Measurements from ENCODE around the gene CAPRIN1.

The CAPRIN1 gene

DNA sequence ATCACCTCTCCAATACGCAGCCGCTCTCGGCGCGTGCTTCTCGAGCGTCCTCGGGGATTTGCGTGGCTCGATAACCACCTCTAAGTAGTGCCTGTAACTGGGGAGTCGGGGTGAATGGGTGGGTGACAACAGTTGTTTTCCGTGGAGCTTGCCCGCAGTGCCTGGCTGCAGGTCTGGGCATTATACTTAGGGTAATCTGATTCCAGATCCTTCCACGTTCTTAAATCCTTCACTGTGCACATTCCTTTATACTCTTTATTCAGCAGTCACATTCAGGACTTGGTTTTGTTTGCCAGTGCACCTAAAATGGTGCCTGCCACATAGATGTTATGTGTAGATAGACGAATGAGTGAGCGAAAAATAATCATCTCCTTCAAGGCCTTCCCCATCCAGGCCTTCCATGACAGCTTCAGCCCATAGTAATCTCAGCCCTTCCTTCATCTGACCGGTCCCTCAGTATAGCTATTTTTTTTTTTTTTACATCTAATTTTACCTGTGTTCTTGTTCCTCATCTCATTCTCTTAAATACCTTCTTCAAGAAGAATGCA lies 54.5 kb downstream of the CAPRIN1 start:
- peaks cover 20% of the 10 kb centered on the region for H3K36me3 ChIP-seq
- H3K4me3 ChIP-seq (ENCODE audit: low read depth, low read length) = peak overlapping the region; percentile 88
- H3K27ac ChIP-seq = peak overlapping the region; percentile 81
- no peak for DNase-seq
- no peaks in the 10 kb centered on the region for H3K9me3 ChIP-seq (ENCODE audit: severe bottlenecking)
- TF ChIP-seq, protein P1, sequence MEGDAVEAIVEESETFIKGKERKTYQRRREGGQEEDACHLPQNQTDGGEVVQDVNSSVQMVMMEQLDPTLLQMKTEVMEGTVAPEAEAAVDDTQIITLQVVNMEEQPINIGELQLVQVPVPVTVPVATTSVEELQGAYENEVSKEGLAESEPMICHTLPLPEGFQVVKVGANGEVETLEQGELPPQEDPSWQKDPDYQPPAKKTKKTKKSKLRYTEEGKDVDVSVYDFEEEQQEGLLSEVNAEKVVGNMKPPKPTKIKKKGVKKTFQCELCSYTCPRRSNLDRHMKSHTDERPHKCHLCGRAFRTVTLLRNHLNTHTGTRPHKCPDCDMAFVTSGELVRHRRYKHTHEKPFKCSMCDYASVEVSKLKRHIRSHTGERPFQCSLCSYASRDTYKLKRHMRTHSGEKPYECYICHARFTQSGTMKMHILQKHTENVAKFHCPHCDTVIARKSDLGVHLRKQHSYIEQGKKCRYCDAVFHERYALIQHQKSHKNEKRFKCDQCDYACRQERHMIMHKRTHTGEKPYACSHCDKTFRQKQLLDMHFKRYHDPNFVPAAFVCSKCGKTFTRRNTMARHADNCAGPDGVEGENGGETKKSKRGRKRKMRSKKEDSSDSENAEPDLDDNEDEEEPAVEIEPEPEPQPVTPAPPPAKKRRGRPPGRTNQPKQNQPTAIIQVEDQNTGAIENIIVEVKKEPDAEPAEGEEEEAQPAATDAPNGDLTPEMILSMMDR (IDR thresholded peaks at IDR 0.05; ENCODE audit: low read depth, low read length) = no peak
- no peaks in the 10 kb centered on the region for H3K27me3 ChIP-seq (ENCODE audit: insufficient read depth, low read depth, severe bottlenecking)

DNA sequence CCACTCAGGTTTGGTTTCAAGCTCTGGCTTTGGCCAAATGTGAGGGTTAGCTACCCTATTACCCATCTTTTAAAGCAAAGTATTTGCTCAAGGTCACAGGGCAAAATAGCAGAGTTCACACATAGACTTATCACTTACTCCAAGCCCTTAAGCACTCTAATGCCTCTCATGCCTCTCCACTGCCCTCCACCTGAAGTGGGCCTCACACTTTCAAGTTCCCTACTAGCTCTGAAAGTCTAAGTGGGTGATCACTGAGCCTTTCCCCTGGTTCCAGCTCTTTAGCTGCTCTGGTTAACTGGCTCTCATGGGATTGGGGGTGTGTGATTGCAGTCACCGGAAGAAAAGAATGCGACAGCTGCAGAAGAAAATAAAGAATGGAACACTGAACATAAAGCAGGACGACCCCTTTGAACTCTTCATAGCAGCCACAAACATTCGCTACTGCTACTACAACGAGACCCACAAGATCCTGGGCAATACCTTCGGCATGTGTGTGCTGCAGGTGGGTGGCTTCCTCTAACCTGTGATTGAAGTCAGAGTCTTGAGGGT lies 60.3 kb downstream of the CAPRIN1 start:
- DNase-seq = no peak
- TF ChIP-seq, protein P1 (IDR thresholded peaks at IDR 0.05; ENCODE audit: low read depth, low read length) = no peak
- Histone ChIP-seq H3K4me3 (ENCODE audit: low read depth, low read length) (no peak overlapping the region), H3K27me3 (ENCODE audit: insufficient read depth, low read depth, severe bottlenecking) (no peaks in the 10 kb centered on the region), H3K27ac (no peak overlapping the region), H3K36me3 (peaks cover 71% of the 10 kb centered on the region), H3K9me3 (ENCODE audit: severe bottlenecking) (no peaks in the 10 kb centered on the region)

DNA sequence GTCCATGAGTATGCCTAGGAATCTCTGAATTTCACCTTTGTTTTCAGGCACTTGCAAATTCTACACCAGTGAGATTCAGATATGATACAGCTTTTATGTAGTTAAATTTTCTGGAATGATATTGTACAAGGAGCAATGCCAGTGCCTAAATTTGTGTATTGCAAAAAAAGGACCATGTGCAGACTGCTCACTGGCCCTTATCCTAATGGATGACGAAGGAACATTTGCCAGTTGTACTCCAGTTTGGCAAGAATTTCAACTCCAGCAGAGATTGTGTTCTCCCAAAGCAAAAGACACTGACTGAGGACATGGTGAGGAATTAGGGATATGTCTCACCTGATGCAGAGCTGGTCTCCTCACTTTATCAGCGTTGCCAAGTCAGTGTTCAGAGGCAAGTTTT lies 62.5 kb downstream of the CAPRIN1 start:
- Histone ChIP-seq H3K9me3 (ENCODE audit: severe bottlenecking) (no peaks in the 10 kb centered on the region), H3K36me3 (peaks cover 83% of the 10 kb centered on the region), H3K4me3 (ENCODE audit: low read depth, low read length) (no peak overlapping the region), H3K27me3 (ENCODE audit: insufficient read depth, low read depth, severe bottlenecking) (no peaks in the 10 kb centered on the region), H3K27ac (no peak overlapping the region)
- no peak for DNase-seq
- TF ChIP-seq, protein P1 (IDR thresholded peaks at IDR 0.05; ENCODE audit: low read depth, low read length) = no peak

DNA sequence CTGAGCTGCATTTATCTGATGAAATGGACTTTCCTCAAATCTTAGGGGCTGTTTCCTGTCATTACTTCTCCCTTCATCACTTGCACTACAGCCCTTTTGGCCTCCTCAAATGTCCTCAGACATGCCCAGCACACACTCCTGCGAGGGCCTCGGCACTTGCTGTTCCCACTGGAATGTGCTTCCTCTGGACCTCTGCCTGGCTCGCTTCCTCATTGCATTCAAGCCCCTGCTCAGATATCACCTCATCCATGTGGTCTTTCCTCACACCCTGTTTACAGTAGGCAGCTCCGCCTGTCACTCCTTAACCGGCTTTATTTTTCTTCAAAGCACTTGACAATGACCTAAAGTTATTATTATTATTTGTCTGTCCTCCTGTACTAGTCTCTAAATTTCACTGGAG lies 62.9 kb downstream of the CAPRIN1 start:
- H3K9me3 ChIP-seq (ENCODE audit: severe bottlenecking) = no peaks in the 10 kb centered on the region
- no peaks in the 10 kb centered on the region for H3K27me3 ChIP-seq (ENCODE audit: insufficient read depth, low read depth, severe bottlenecking)
- TF ChIP-seq, protein P1 (IDR thresholded peaks at IDR 0.05; ENCODE audit: low read depth, low read length) = no peak
- no peak for DNase-seq
- H3K4me3 ChIP-seq (ENCODE audit: low read depth, low read length) = no peak overlapping the region
- H3K27ac ChIP-seq = no peak overlapping the region
- H3K36me3 ChIP-seq = peaks cover 83% of the 10 kb centered on the region

DNA sequence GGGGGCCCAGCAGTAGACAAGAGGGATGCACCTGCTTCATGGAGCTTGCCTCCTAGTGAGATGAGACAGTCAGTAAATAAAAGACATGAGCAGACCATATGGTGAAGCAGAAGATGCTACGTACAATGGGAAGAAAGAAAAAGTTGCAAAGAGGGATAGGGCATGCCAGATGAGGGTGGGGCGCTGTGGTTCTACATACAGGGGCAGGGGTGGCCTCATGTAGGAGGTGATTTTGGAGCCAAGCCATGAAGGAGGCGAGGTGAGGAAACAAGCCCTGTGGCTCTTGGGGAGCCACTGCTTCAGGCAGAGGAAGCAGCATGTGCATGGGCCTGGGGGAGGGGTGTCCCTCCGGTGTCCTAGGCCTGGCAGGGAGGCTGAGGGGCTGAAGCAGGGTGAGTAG lies 69.1 kb downstream of the CAPRIN1 start:
- TF ChIP-seq, protein P1 (IDR thresholded peaks at IDR 0.05; ENCODE audit: low read depth, low read length) = no peak
- H3K27ac ChIP-seq = no peak overlapping the region
- no peak for DNase-seq
- peaks cover 77% of the 10 kb centered on the region for H3K36me3 ChIP-seq
- no peaks in the 10 kb centered on the region for H3K27me3 ChIP-seq (ENCODE audit: insufficient read depth, low read depth, severe bottlenecking)
- no peaks in the 10 kb centered on the region for H3K9me3 ChIP-seq (ENCODE audit: severe bottlenecking)
- H3K4me3 ChIP-seq (ENCODE audit: low read depth, low read length) = no peak overlapping the region

All from WERI-Rb-1 (cell line).